Posterior cingulate gyrus (tissue), 11 donors: ENCODE measurements around the gene KCND1.
A peak's percentile ranks its signal among the peaks of the same experiment; 100 is the strongest.

Experiments
- DNase-seq, 10 donors: peaks; one replicate each; pipeline versions ENCODE4 v3.0.0 to v3.0.0-alpha.2; 2020 to 2021; ENCODE audit warnings: mixed read lengths in 3 of 10
- intact Hi-C: fragments of 100-400 bp; cut with DNase I; formaldehyde crosslinking; loops from one replicate; pipeline ENCODE4 v1.15.1; 2023

KCND1 gene

DNA sequence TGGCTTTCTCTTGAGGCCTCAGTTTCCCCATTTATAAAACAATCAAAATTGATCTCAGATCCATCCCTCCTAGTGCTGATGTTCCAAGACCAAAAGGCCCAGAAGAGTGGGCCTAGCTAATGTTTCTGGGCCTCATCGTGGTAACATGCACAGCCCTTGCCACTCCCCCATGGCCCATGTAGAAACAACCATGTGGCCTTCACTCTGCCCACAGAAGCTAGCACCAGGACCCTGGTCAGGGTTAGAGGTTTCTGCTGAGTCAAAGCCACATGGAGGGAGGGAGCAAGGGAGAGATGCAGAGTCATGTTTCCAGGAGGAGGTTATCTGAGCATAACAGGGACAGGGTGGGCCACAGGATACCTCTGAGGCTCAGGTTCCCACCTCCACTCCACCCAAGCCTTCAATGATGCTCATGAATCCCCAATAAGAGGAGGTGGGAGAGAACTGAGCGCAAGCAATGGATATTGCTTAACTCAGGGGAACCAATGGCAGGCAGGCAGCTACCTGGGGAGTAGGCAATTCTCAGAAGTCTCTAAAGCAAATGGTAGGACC, 31.2 kb downstream of the KCND1 start:
- intact Hi-C loops: no loop called here
- DNase-seq: peak in 1 of 10 donors; percentile 22

DNA sequence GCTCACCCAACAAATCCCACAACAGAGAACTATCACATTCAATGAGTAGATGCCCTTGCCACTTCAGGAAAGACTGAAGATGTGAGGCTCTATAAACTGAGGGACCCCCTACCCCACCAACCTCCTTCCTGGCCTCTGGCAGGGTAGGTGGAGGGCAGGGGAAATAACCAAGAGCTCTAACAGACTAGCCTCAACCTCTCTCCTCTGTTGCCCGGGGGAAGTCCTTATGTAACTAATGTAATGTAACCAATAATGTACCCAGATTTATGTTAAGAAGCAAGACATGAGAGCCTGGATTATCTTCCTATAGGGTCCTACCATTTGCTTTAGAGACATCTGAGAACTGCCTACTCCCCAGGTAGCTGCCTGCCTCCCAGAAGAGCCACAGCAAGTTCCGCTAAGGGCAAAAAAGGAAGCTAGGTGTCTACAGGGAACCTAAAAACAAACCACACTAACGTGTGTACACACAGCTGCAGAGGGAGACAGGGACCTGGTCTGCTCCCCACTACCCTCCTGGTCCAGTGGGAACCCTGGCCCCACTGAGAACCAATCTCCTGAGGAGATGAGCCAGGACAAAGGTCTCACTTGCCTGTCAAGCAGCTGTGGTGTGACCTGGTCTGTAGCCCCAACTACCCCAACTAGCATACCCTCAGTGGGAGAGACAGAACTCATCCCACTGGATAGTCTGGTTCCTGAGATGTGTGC, 32.0 kb downstream of the KCND1 start:
- peak in 2 of 10 donors; percentile 4 to 45 for DNase-seq
- intact Hi-C loops: no loop called here

DNA sequence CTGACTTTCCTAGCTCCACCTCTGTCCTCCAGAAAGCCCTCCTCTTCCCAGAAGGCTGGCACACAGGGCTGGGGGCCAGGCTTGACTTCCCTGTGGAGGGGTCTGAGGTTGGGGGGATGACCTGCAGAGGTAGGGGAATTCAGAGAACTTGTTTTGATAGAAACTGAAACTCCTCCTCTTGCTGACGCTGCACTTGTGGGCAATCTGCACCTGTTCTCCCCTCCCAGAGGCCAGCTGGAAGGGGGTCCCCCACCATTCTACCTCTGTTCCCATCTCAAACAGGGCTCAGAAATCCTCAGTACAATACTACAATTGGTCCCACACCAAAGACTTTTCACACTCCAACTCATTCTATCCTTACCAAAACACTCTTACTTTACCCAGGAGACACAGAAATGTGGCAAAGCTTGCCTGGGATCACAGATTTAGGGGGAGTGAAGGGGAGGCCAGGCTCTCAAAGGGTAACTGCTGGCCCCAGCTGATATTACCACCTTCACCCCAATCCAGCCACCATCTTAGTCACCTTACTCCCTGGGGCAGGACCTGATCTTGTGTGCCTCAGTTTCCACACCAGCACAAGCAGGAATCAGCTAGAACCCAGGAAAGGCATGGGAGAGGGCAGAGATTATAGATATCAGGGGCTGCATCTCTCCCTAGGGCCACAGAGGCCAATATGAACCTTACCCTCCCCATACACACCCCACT, 32.8 kb downstream of the KCND1 start:
- intact Hi-C loops: no loop called here
- peak in 2 of 10 donors; percentile 24 for DNase-seq

DNA sequence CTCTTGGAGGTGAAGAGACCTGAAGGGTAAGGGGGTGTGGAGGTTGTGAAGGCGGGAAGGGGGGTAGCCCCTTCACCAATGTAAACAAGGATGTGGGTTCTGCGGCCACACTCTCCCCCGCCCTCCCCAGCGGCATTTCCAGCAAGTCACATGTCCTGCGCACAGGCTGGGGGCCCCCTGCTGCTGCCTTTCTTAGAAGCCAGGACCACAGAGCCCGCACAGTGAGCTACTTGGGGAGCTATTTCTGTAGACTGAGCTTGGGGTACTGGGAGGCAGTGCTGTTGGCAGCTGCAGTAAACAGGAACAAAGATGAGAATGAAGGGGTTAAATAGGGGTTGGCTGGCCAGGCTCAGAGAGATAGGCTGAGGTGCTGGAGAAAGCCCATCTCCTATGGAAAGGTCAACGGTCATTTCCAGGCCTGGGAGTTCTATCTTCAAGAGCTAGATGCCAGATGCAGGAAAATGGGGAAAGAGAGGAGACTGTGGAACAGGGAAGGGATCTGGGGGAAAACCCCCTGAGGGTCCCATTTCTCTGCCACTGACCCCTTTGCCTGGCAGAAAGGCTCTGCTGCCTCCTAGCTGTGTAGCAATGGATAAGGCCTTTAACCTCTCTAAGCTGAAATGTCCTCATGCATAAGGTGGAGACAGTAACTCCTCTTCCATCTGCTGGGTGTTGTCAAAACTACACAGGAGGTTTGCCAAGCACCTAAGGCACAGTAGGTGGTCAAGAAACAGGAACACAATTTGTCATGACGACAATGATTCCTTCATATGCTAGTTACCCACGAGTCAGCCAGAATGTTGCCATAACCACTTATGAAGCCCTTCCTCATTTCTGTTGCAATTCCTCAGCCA, 34.4 kb downstream of the KCND1 start:
- intact Hi-C loops: no loop called here
- DNase-seq: peak in 4 of 10 donors; percentile 15 to 87 (median 58)

DNA sequence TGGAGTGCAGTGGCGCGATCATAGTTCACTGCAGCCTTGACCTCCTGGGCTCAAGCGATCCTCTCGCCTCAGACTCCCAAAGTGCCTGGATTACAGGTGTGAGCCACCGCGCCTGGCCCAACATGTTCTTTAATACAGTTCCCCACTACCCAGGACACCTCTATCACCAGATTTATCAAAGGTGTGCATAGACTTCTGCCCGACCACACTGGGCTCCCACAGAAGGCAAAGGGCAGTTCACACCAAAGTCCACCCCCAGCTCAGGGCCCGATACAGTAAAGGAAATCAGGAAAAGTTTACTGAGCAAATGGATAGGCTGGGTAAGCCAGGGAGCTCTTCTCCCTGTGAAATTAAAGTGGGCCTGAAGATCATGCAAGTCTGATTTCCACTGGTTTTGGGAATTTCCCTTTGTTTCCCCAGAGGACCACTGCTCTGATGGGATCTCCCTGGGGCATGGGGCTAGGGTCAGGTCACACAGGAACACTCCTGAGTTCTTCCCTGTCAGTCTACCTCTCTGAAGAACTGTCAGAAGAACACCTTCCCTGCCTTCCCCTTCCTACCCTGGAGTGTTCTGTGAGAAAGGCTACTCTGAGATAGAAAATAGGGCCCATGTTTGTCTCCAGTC, 35.1 kb downstream of the KCND1 start:
- intact Hi-C loops: no loop called here
- DNase-seq: peak in 2 of 10 donors; percentile 14 to 55

DNA sequence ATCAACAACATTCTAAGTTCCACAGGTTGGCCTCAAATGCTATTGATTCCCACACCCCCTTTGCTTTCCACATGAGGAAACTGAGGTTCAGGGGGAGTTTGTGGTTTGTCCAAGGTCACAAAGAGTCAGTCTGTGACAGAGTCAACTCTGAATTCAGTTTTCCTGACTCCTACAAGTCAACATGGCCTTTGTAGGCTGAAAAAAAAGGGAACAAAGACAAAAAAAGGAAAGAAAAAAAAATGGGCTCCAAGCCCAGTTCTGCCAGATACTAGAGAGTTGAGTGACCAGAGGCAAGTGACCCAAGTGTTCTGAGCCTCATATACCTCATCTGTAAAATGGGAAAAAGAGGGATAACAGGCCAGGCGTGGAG, 36.4 kb downstream of the KCND1 start:
- intact Hi-C loops: no loop called here
- DNase-seq: no peak

DNA sequence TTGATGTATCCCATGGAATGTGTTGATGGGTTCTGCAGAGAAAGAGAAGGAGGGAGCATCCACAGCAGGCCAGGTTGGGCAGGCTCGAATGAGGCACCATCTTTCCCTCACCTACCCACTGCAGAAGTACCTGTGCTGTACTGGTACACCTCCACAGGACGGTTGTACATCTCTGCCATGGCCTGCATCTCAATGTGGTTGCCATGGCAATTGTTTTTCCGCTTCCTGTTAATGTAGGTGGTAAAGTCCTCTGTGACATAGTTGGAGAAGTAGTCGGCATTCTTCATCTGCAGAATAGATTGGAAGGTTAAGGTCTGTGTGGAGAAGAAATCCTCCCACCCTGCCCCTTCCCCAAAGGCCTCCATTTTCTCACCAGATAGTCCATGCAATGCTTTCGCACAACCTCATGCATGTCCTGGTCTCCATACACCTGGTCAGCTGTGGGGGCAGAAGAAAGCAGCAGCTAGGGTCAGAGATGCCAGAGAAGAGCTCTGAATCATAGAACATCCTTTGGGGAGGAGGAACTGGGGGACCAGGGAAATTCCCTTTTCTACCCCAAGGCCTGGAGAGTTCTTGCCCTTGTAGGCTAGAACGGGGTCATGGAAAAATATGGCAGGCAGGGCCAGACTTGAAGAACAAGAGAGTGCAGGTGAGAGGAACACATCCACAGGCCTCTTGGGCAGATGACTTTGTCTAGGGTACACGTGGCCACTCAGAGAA, 36.9 kb downstream of the KCND1 start:
- intact Hi-C loops: no loop called here

DNA sequence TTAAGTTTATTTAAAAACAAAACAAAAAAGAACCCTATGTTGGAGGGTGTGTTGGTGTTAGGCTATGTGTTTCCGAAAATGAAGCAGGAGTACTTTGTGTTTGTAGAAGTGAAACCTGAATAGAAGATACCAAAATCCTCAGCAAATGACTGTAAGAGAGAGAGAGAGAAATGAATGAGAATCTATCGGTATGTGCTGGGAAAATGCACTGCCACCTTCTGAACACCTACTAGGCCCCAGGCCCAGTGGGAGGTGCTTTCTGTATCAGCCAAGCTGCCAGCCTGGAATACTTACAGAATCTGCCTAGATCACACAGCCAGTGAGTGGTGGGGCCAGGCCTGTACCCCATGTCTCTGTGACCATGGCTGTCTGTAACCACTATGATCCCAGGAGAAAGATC, 37.9 kb downstream of the KCND1 start:
- intact Hi-C loops: no loop called here

More for the DNA sequence above, 36.9 kb downstream of the KCND1 start:
- DNase-seq: peak in 1 of 10 donors; percentile 6

DNA sequence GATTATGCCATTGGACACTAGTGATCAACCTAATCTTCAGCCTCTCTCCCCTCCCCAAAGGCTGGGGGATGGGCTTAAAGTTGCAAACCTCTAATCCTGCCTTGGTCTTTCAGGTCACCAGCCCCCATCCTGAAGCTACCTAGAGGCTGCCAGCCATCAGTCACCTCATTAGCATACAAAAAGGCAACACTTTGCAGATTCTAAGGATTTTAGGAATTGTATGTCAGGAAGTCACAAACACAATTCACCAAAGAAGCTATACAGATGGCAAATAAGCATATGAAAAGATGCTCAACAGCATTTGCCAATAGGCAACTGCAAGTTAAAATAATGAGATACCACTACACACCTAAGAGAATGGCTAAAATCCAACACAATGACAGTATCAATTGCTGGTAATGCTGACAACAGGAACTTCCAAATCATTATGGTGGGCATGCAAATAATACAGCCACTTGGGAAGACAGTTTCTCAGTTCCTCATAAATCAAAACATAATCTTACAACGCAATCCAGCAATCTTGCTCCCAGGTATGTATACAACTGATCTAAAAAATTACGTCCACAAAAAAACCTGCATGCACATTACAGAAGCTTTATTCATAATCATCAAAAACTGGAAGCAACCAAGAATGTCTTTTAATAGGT, 43.8 kb downstream of the KCND1 start:
- intact Hi-C loops: no loop called here
- peak in 1 of 10 donors; percentile 11 for DNase-seq

More for the DNA sequence above, 37.9 kb downstream of the KCND1 start:
- DNase-seq: peak in 2 of 10 donors; percentile 30 to 67

DNA sequence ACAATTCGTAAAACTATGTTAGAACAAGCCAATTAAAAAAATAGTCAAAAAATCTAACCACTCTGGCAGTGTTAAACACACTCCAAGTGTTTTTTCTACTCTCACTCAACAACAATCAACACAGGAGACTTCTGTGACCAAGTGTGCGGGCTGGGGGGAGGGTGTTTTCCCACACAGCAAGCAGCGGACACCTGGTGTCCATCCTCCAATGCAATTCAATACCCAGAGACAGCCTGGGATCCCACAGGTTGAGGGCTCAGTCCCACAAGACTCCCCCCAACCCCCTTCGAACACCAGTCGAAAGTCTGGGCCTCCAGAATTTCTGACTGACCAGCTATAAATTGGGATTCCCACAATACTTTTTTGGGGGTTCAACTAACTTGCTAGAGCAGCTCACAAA, 44.5 kb downstream of the KCND1 start:
- DNase-seq: peak in 1 of 10 donors; percentile 6
- intact Hi-C loops: no loop called here

DNA sequence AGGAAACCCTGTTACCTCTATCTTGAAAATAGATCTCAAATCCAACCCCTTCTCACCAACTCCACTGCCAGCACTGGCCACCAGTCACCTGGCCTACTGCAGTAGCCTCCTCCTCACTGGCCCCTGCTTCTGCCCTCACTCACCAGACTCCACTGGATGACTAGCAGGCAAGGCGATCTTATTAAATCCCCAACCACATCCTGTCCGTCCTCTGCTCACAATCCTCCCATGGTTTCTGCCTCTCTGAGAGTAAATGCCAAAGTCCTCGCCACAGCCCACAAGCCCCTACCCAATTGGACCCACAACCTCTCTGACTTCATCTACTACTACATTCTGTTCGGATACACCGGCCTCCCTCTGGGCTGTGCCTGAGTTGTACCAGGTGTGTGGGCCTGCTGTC, 47.4 kb downstream of the KCND1 start:
- intact Hi-C loops: no loop called here
- peak in 2 of 10 donors; percentile 24 to 30 for DNase-seq

DNA sequence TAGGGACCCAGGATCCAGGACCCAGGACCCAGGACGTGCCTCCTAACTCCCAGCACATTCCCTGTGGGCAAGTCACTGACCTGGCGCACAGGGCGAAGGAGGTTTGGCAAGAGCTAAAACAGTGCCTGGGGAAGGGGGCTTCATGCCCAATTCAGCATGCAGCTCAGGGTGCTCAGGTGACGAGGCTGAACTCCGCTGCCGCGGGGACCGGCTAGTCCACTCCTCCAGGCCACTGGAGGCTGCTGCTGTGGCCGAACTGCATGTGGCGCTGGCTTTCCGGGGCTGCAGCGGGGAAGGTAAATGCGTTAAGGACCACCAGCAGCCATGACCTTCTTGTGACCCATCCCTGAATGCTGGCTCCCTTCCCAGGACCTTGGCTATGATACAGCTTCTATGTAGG, 47.9 kb downstream of the KCND1 start:
- DNase-seq: peak in 2 of 10 donors; percentile 60 to 70
- intact Hi-C loops: no loop called here

DNA sequence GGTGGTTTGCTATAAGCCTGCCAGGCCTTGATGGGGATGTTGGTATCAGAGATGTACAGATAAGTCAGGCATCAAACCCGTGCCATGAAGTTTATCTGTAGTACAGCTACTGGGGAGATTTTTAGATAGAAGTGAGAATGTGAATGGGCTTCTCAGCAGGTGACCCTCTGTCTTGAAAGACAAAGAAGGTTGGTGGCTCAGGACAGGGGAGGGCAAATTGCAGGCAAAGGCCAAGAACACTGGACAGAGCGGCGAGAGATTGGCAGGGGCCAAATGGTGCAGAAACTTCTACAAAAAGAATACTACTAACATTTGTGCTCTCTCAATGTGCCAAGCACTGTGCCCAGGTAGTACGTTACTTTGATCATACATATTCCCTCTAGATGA, 50.9 kb downstream of the KCND1 start:
- no peak for DNase-seq
- intact Hi-C loops: no loop called here

DNA sequence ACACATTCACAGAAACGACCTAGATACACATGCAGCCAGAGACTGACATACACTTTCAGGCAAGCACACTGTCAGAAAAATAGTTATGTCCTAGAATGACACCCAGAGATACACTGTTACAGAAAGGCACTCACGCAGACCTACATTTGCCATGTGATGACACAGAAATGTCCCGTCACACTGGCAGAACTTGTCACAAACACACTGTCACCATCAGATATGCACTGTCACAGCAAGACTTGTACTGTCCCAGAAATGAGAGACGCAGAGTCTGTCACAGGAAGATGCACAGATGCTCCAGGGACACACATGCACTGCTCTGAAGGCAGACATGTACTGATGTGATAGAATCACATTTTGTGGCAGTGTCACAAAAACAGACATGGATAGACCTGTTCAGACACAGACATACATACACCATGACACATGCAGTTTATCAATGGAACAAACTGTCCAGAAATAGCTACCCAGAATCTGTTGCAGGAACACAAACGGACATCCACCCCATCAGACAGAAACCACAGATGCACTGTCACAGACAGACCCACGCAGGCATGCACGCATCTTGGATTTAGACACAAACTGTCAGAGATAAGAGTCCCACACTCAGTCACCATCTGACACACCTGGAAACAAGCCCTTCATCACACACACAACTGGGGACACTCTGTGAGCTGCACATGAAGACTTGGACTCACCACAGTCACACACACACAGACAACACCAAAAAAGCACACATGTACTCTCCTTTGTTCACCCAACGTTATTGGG, 51.5 kb downstream of the KCND1 start:
- peak in 2 of 10 donors; percentile 18 to 37 for DNase-seq
- intact Hi-C loops: loop anchor here (5.0 kb wide), 1 partner anchor 37 kb away; the partner anchor contains the start of gene OTUD5

DNA sequence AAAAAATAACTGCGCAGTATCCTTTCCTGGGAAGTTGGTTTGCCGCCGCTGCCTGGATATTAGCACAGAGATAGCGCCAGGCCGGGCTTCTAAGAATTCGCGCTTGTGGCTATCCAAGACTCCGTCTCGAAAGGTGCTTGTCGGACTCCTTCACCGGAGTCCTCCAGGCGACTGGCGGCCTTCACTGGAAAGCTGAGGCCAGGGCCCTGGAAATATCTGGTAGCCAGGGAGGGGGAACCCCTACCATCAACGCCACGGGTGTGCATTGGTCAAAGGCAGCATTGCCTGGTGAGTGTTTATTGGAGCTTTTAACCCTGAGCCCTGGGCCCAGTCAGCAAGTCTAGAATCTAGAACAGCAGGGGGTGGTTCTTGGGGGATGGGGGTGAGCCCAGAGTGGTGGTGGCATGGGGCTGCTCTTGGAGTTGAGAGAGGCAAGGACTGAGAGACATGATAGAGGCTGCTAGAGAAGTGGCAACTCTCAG, 52.2 kb downstream of the KCND1 start:
- peak in 1 of 10 donors; percentile 79 for DNase-seq
- intact Hi-C loops: loop anchor here (5.0 kb wide), 1 partner anchor 38 kb away; the partner anchor contains the start of gene OTUD5

DNA sequence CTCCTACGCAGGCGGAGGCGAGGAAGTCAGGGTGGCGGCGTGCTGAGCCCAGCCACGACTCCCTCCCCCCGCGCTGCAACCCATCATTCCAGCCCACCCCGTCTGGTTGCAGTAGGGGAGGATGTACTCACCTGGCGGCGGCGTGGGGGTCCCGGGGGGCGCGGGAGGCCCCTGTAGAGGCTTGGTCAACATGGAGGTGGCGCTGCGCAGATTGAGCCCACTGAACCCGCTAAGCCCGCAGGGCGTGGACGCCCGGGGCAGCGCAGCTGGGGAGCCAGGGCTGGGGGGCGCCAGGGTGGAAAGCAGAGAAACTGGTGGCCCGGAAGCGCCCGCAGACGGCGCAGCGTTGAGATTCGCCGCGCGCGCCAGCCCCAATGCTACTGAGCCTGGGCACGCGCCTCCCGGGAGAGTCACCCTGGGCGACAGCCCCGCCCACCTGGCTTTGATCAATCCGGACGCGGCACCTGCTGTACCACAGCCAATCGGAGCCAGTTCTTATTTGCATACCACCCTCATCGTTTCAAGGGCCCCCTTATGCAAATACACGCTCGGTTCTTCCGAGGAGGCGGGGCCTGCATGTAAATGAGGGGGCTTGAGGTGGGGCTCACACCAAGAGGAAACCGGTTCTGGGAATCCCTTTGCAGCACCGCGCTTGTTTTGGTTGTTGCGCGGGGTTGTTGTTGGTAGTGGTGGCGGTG, 52.9 kb downstream of the KCND1 start, which contains the start of gene PIM2:
Gene PIM2 (minus strand): TSS at position 382 of the 698 bp plus-strand sequence. CDS start 190 bp downstream, at position 192.
- intact Hi-C loops: loop anchor here (5.0 kb wide), 1 partner anchor 39 kb away; the partner anchor contains the start of gene OTUD5
- DNase-seq: peak; percentile 62 to 98 (median 84)

DNA sequence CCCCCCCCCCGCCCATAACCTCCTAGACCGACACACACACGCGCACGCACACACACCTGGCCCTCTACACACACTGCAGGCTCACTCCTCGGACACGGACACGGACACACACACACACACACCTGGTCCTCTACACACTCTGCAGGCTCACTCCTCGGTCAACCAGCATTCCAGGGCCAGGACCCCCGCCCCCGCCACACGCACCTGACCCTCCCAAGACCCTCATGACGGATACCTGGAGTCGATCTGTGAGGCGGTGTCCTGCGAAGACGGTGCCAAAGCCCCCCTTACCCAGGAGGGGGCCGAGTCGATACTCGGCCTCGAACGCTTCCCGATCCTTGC, 53.4 kb downstream of the KCND1 start:
- intact Hi-C loops: loop anchor here (5.0 kb wide), 1 partner anchor 39 kb away; the partner anchor contains the start of gene OTUD5
- no peak for DNase-seq
